ENCODE results near the gene LYRM1. TPM values are rescaled to one million over a fixed set of nuclear protein-coding genes. Genes with fewer than 3 reads are reported as not detected.

LYRM1 gene
- total and polyA plus RNA-seq, 2 of the 8 experiments (the other 6 are each of a cell fraction or from before 2014, with no cell fraction given), result 11.6 to 13.4 TPM

DNA sequence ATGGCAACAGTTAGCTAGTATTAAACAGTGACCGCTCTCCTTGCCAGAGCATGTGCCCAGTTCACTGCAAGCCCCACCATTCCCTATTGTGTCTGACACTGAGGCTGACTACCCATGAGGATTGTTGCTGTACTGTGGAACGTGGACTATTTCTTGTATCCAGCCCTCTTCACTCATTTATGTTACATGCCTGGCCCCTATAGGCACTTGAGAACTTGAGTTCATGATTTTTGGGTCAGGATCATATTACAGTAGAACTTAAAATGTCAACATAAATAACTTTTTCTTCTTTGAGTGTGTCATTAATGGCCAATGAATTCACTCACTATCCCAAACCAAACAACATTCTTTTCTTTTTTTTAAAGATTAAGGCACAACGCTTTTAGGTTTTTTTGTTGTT is 55.7 kb downstream of the LYRM1 start:
- Histone ChIP-seq H3K27ac (ENCODE audit: low read depth, low read length) (no peak overlapping the region), H3K79me1 (ENCODE audit: low read depth, low read length) (no peaks in the 10 kb centered on the region), H3K27me3 (replicated peaks in 1 of 4; ENCODE audit: control insufficient read depth in 3 of 4, extremely low read depth in 1 of 4, insufficient read depth in 3 of 4, low read length in 3 of 4) (no peaks in the 10 kb centered on the region), H3K23ac (ENCODE audit: insufficient read length) (no peak overlapping the region), H4K5ac (ENCODE audit: insufficient read length, low read depth, low read length) (no peak overlapping the region), H4K8ac (ENCODE audit: extremely low read depth, insufficient read depth, low read length) (no peak overlapping the region), H3K14ac (ENCODE audit: insufficient read length) (no peak overlapping the region), H2AK5ac (ENCODE audit: low read depth, low read length) (no peak overlapping the region), H3K36me3 (ENCODE audit: control insufficient read depth in 2 of 4, insufficient read depth in 4 of 4, low read length in 3 of 4) (no peaks in the 10 kb centered on the region), H3K9ac (replicated peaks in 1 of 4; ENCODE audit: extremely low read depth in 1 of 4, low read depth in 3 of 4, low read length in 3 of 4) (no peak overlapping the region), H2BK20ac (ENCODE audit: low read length) (no peak overlapping the region), H3K18ac (ENCODE audit: extremely low read depth, low read length) (no peak overlapping the region), H3K79me2 (ENCODE audit: control insufficient read depth in 1 of 2, insufficient read depth in 2 of 2, low read length in 2 of 2) (no peaks in the 10 kb centered on the region), H3K9me3 (ENCODE audit: insufficient read depth in 2 of 2, low read depth in 1 of 2, low read length in 1 of 2) (no peaks in the 10 kb centered on the region), H3K4me3 (ENCODE audit: extremely low read depth in 1 of 4, insufficient read depth in 2 of 4, low read depth in 3 of 4, low read length in 4 of 4) (no peak overlapping the region), H3K23me2 (ENCODE audit: low read depth, low read length) (no peaks in the 10 kb centered on the region), H2AFZ (ENCODE audit: low read length) (no peak overlapping the region), H3K4me2 (ENCODE audit: insufficient read depth in 1 of 2, low read depth in 2 of 2, low read length in 2 of 2) (no peak overlapping the region), H3K4ac (replicated peaks; ENCODE audit: insufficient read length, low read depth, low read length) (no peak overlapping the region), H2BK5ac (ENCODE audit: low read depth, low read length) (no peak overlapping the region), H2BK120ac (replicated peaks; ENCODE audit: low read depth, low read length) (no peak overlapping the region), H3K56ac (replicated peaks; ENCODE audit: insufficient read length, low read depth, low read length) (no peak overlapping the region), H4K91ac (replicated peaks; ENCODE audit: insufficient read length, low read length) (no peak overlapping the region), H4K20me1 (replicated peaks in 1 of 2; ENCODE audit: control insufficient read depth in 1 of 2, insufficient read depth in 2 of 2, low read length in 2 of 2) (no peaks in the 10 kb centered on the region), H3K4me1 (replicated peaks in 1 of 4; ENCODE audit: control insufficient read depth in 3 of 4, insufficient read depth in 4 of 4, low read length in 3 of 4) (no peaks in the 10 kb centered on the region), H2BK12ac (ENCODE audit: low read depth, low read length) (no peak overlapping the region; the same call in 1 of the 2 replicates), H2BK15ac (ENCODE audit: low read length) (no peak overlapping the region)
- CTCF ChIA-PET (ENCODE audit: partially characterized antibody), result interaction anchor here (1.3 kb wide), 1 partner anchor 45 kb away, joined by 5 read pairs; no protein-coding TSS in a partner anchor
- no peak for TF ChIP-seq POLR2AphosphoS5 (IDR thresholded peaks at IDR 0.05; ENCODE audit: low read depth, low read length)
- POLR2A ChIA-PET (ENCODE audit: partially characterized antibody), result no interaction called here
- DNase-seq (ENCODE audit: low read depth in 1 of 2, low spot score in 2 of 2) (no peak), FAIRE-seq (no peak)
- WGBS, 2 experiments (ENCODE audit: extremely low coverage in 1 of 2, insufficient coverage in 1 of 2, insufficient read length in 1 of 2, insufficient replicate concordance in 2 of 2, low coverage in 1 of 2, low lambda C conversion rate in 2 of 2, missing lambda C conversion rate in 1 of 2), result 89% methylated on average over 3 of the region's 3 CpGs; no CpG with 5 or more reads in 1 of the 2 experiments
